GM23248 (cell line): Measurements from ENCODE around the gene HSD17B10.

Experiments
- EZH2 ChIP-seq: fragments of 200-600 bp; sonication (generic); IDR thresholded peaks from 2 replicates; pipeline ENCODE4 v1.6.1; 2018; ENCODE audit warnings: antibody characterized with exemption, mild to moderate bottlenecking; ENCODE audit not compliant: insufficient read depth, poor library complexity, severe bottlenecking
- EZH2phosphoT487 ChIP-seq: fragments of 200-600 bp; sonication (generic); IDR thresholded peaks from 2 replicates; pipeline ENCODE4 v1.6.1; 2018; ENCODE audit warnings: antibody characterized with exemption, moderate library complexity, mild to moderate bottlenecking, low read depth; ENCODE audit not compliant: insufficient read depth

DNA sequence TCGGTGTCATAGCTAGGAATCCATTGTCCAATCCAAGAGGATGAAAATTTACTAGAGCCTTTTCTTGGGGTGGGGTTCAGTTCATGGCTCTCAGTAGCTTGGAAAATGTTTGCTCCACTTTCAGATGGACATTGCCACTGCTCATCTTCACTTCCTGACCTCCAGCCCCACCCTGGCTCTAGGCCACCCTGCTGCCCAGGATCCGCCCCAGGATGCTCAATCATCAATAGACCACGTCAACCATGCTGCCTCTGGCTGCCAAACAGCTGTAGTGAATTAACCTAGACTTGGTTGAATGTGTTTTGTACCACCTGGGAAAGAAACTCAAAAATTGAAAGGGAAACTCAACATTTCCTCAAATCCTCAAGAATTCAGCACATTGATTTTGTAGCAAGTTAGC is 37.2 kb upstream of the HSD17B10 start:
- TF ChIP-seq EZH2 (no peak), EZH2phosphoT487 (no peak)
